K562 (cell line): ENCODE data around the gene ACOX2. TPM values are rescaled to one million over a fixed set of nuclear protein-coding genes. Genes with fewer than 3 reads are reported as not detected.

ENCODE experiments used
- ATAC-seq: fragments of 200-7000 bp; cut with Tn5 transposase; 3 replicates; pipeline ENCODE4 v1.9.1; 2020; ENCODE audit warnings: moderate library complexity
- BruUV-seq: library from RNA; stranded (reverse); fragments of 400-500 nt; replicated peaks from 2 replicates; lab custom pipeline; 2021; lab: Mats Ljungman, UMichigan
- CTCF ChIA-PET: fragments of 300-600 bp; formaldehyde crosslinking; extraction: SDS; loops from one replicate; lab custom pipeline; 2021; ENCODE audit warnings: low intra/inter-chr PET ratio; lab: Yijun Ruan, JAX
- POLR2A ChIA-PET: fragments of 300-600, 350-650 bp; sonication (Branson Sonifier 250); formaldehyde crosslinking; extraction: SDS; loops from one replicate; lab custom pipeline; 2021; ENCODE audit warnings: antibody characterized with exemption, inconsistent platforms; lab: Yijun Ruan, JAX
- DNase-seq, 4 experiments: peaks; one replicate each; pipeline versions ENCODE4 v3.0.0 to v3.0.0-alpha.2; 2011 to 2018; ENCODE audit warnings: low spot score in 3 of 4, mixed read lengths in 3 of 4; ENCODE audit errors: extremely low read depth in 1 of 4
- FAIRE-seq: peaks from 2 replicates; lab custom pipeline; 2011; peaks lifted over from hg19 to GRCh38; lab: Jason Lieb, UNC
- H2AFZ ChIP-seq: 2 replicates; pipeline ENCODE4 v1.6.0; 2011; ENCODE audit warnings: low read depth, low read length, control low read depth, inconsistent platforms
- H3K27ac ChIP-seq: fragments of 200-600 bp; 3 replicates; pipeline ENCODE4 v1.8.0; 2011; ENCODE audit warnings: low read depth, mild to moderate bottlenecking, control low read depth, inconsistent platforms, low read length, moderate library complexity, mixed read lengths; ENCODE audit errors: extremely low read depth
- H3K27me3 ChIP-seq, 2 experiments: fragments of 300-600 bp in 1 of 2; 2 replicates in 1 of 2; 3 replicates in 1 of 2; pipeline versions ENCODE4 v1.6.0 to v1.8.0; 2011; ENCODE audit warnings: inconsistent platforms in 2 of 2, low read length in 2 of 2, mild to moderate bottlenecking in 1 of 2, mixed read lengths in 1 of 2, moderate library complexity in 1 of 2; ENCODE audit not compliant: control insufficient read depth in 2 of 2, insufficient read depth in 2 of 2
- H3K36me3 ChIP-seq: fragments of 300-600 bp; 3 replicates; pipeline ENCODE4 v1.8.0; 2011; ENCODE audit warnings: mild to moderate bottlenecking, low read length, inconsistent platforms; ENCODE audit not compliant: control insufficient read depth, insufficient read depth
- H3K4me1 ChIP-seq, 2 experiments: fragments of 200-600 bp in 1 of 2; replicated peaks in 1 of 2; 2 replicates in 1 of 2; 3 replicates in 1 of 2; pipeline versions ENCODE4 v1.5.1 to v1.8.0; 2011; ENCODE audit warnings: inconsistent platforms in 2 of 2, low read length in 2 of 2, mild to moderate bottlenecking in 1 of 2, mixed read lengths in 1 of 2, moderate library complexity in 1 of 2; ENCODE audit not compliant: control insufficient read depth in 2 of 2, insufficient read depth in 2 of 2
- H3K4me2 ChIP-seq: 2 replicates; pipeline ENCODE4 v1.6.1; 2011; ENCODE audit warnings: low read length, control low read depth, inconsistent platforms, mixed read lengths; ENCODE audit not compliant: insufficient read depth
- H3K4me3 ChIP-seq: fragments of 200-600 bp; sonication (generic), shearing (Covaris generic); 2 replicates; pipeline ENCODE4 v1.5.1; 2016; ENCODE audit warnings: control low read depth, inconsistent platforms
- H3K79me2 ChIP-seq: fragments of 200-600 bp; 3 replicates; pipeline ENCODE4 v1.8.0; 2011; ENCODE audit warnings: low read length, inconsistent platforms; ENCODE audit not compliant: control insufficient read depth, insufficient read depth
- H3K9ac ChIP-seq, 2 experiments: 2 replicates each; pipeline versions ENCODE4 v1.6.0 to v1.6.1; 2011; ENCODE audit warnings: low read depth in 2 of 2, low read length in 2 of 2, control low read depth in 1 of 2, inconsistent platforms in 1 of 2, mild to moderate bottlenecking in 1 of 2, mixed read lengths in 1 of 2; ENCODE audit not compliant: insufficient read depth in 1 of 2
- H3K9me1 ChIP-seq: one replicate; pipeline ENCODE4 v1.6.0; 2011; ENCODE audit warnings: inconsistent platforms, mild to moderate bottlenecking, low read length, moderate library complexity; ENCODE audit not compliant: control insufficient read depth, insufficient read depth
- H3K9me3 ChIP-seq: replicated peaks from 2 replicates; pipeline ENCODE4 v1.5.1; 2011; ENCODE audit warnings: low read depth, low read length, inconsistent platforms; ENCODE audit not compliant: control insufficient read depth, insufficient read depth
- H4K20me1 ChIP-seq: replicated peaks from 2 replicates; pipeline ENCODE4 v1.6.1; 2011; ENCODE audit warnings: low read length, inconsistent platforms, mixed read lengths; ENCODE audit not compliant: control insufficient read depth, insufficient read depth
- CREB3L1 ChIP-seq: fragments of 450-650 bp; IDR thresholded peaks from 2 replicates; pipeline ENCODE4 v1.6.1; 2014; ENCODE audit warnings: low read depth, mild to moderate bottlenecking, moderate library complexity, borderline replicate concordance
- CXXC5 ChIP-seq: fragments of 250-450 bp; sonication (Bioruptor Pico); IDR thresholded peaks from 2 replicates; pipeline ENCODE4 v1.8.0; 2022; ENCODE audit warnings: inconsistent platforms, mild to moderate bottlenecking, moderate library complexity
- ETV6 ChIP-seq, 3 experiments: fragments of 150-350 bp in 1 of 3; sonication (generic) in 1 of 3; formaldehyde crosslinking in 1 of 3; IDR thresholded peaks; 2 replicates each; pipeline versions ENCODE4 v1.6.1 to v1.8.0; 2014 to 2022; ENCODE audit warnings: borderline replicate concordance in 2 of 3, low read depth in 2 of 3, antibody characterized with exemption in 1 of 3, low read length in 1 of 3, mild to moderate bottlenecking in 1 of 3, missing genetic modification reagents in 1 of 3
- LEF1 ChIP-seq: fragments of 450-650 bp; IDR thresholded peaks from 2 replicates; pipeline ENCODE4 v1.6.1; 2016; ENCODE audit warnings: mild to moderate bottlenecking
- NCOA6 ChIP-seq: fragments of 450-650 bp; IDR thresholded peaks from 2 replicates; pipeline ENCODE4 v1.6.1; 2017; ENCODE audit warnings: mild to moderate bottlenecking
- NFXL1 ChIP-seq: fragments of 450-650 bp; formaldehyde crosslinking; IDR thresholded peaks from 2 replicates; pipeline ENCODE4 v1.4.0; 2021; ENCODE audit warnings: mild to moderate bottlenecking
- RBFOX2 ChIP-seq: fragments of 200-400 bp; formaldehyde crosslinking; IDR thresholded peaks from 2 replicates; pipeline ENCODE4 v1.6.1; 2017; ENCODE audit warnings: low read depth, mild to moderate bottlenecking, low read length, moderate library complexity
- ZFX ChIP-seq: sonication (generic); formaldehyde crosslinking; IDR thresholded peaks from 2 replicates; pipeline ENCODE4 v1.8.0; 2022; ENCODE audit warnings: mild to moderate bottlenecking, missing genetic modification reagents, moderate library complexity
- ZNF436 ChIP-seq: fragments of 250-450, 450-650 bp; sonication (Bioruptor Pico); formaldehyde crosslinking; IDR thresholded peaks from 2 replicates; pipeline ENCODE4 v1.7.0; 2020; ENCODE audit warnings: mild to moderate bottlenecking
- ZNF766 ChIP-seq: fragments of 200-800 bp; sonication (Bioruptor generic); conservative IDR thresholded peaks from 2 replicates; pipeline ENCODE4 v1.6.1; 2016; ENCODE audit warnings: missing genetic modification characterization, missing compliant biosample characterization
- WGBS: fragments of 100-300 bp; shearing (Covaris generic); methylation state at CpG from one replicate; pipeline ENCODE4 v1.1.6; 2016; ENCODE audit warnings: low coverage, mixed read lengths; ENCODE audit not compliant: insufficient coverage; ENCODE audit errors: missing lambda C conversion rate; 5-methylcytosine and 5-hydroxymethylcytosine counted together
- in situ Hi-C: fragments of 300-500 bp; cut with MboI; formaldehyde crosslinking; loops from 4 replicates; pipeline ENCODE4 v1.15.0; 2018; ENCODE audit warnings: inconsistent platforms, mixed read lengths
- intact Hi-C: fragments of 100-400 bp; cut with micrococcal nuclease; formaldehyde crosslinking; loops from 2 replicates; pipeline ENCODE4 v1.14.2; 2022
- polyA plus RNA-seq, 8 experiments: library from polyadenylated mRNA; depleted of rRNA in 4 of 8; stranded (reverse) in 5 of 8; unstranded in 3 of 8; fragments of >200 nt; fragmentation: Nextera tagmentation in 2 of 8; fragmentation: Illumina TruSeq in 1 of 8; extraction: Ambion mirVana in 2 of 8; extraction: Trizol in 1 of 8; gene quantifications; 2 replicates each; pipeline versions ENCODE4 v1.2.1 to v1.2.3, GENCODE V29; 2011 to 2014; ENCODE audit warnings: inconsistent platforms in 1 of 8, missing spikeins in 1 of 8
- total RNA-seq, 7 experiments: library from RNA; depleted of rRNA in 6 of 7; stranded (reverse); fragments of >200 nt in 6 of 7; fragmentation: Illumina TruSeq in 2 of 7; extraction: Trizol in 2 of 7; gene quantifications; 2 replicates each; pipeline versions ENCODE4 v1.2.1 to v1.2.3, GENCODE V29; 2011 to 2021; ENCODE audit warnings: low replicate concordance in 1 of 7
- TF ChIP-seq, protein P1 (sequence below): fragments of 450-650 bp; formaldehyde crosslinking; IDR thresholded peaks from 2 replicates; pipeline ENCODE4 v1.4.0; 2020; ENCODE audit warnings: mild to moderate bottlenecking
- TF ChIP-seq, protein P2 (sequence below), 3 experiments: IDR thresholded peaks in 2 of 3; conservative IDR thresholded peaks in 1 of 3; 2 replicates each; pipeline ENCODE4 v1.5.1; 2011 to 2012; ENCODE audit warnings: low read length in 3 of 3, mild to moderate bottlenecking in 3 of 3, control low read depth in 2 of 3, improper control_type of control experiment in 1 of 3, inconsistent platforms in 1 of 3, low read depth in 1 of 3, mixed read lengths in 1 of 3, moderate library complexity in 1 of 3; ENCODE audit not compliant: insufficient read depth in 2 of 3
- TF ChIP-seq, protein P3 (sequence below): fragments of 450-650 bp; IDR thresholded peaks from 2 replicates; pipeline ENCODE4 v1.6.1; 2018; ENCODE audit warnings: mild to moderate bottlenecking, low read depth; ENCODE audit not compliant: partially characterized antibody

The ACOX2 gene
- total and polyA plus RNA-seq, 9 of the 15 experiments (the other 6 are each of a cell fraction or from before 2014, with no cell fraction given), result 0.15 TPM; not detected in 8

- TF ChIP-seq, protein P1, sequence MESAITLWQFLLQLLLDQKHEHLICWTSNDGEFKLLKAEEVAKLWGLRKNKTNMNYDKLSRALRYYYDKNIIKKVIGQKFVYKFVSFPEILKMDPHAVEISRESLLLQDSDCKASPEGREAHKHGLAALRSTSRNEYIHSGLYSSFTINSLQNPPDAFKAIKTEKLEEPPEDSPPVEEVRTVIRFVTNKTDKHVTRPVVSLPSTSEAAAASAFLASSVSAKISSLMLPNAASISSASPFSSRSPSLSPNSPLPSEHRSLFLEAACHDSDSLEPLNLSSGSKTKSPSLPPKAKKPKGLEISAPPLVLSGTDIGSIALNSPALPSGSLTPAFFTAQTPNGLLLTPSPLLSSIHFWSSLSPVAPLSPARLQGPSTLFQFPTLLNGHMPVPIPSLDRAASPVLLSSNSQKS, result no peak
- TF ChIP-seq NFXL1 (CRISPR knock-in tag), result no peak
Measured at GRCh38 chr3:58497097-58497496, 39.9 kb downstream of the ACOX2 start (continued).

DNA sequence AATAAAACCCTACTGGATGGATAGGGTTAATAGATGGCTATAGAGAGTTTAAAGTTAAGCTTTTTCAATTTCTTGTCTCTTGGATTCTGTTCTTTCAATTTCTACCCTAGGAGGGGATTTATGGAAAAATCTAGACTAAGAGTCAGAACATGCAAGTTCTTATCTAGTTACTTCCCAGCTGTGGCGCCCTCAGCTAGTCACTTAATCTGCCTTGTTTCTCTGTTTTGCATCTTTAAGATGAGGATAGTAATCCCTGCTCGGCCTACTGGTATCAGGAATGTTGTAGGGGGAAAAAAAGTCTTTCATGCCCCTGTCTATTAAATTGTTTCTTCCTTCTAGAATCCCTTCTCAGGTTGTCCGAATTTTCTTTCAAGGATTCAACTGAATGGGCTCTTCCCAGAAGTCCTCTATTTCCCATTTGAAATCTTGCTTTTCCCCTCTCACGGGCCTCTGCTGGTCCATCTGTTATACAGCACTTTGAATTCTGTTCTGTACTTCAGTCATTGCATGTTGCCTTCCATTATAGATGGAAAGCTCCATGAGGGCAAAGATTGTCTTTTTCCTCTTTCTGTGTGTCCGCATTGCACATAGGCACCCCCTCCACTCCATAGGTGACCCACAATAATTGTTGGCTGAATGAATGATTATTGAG, 40.7 kb downstream of the ACOX2 start:
- H3K4me3 ChIP-seq, result no peak overlapping the region
- DNase-seq (no peak), FAIRE-seq (no peak), ATAC-seq (no peak)
- H3K27me3 ChIP-seq, result no peaks in the 10 kb centered on the region
- intact Hi-C loops (no loop called here), in situ Hi-C loops (no loop called here)
- H3K79me2 ChIP-seq, result peaks cover 17% of the 10 kb centered on the region; the same call in 2 of the 3 replicates
- H3K27ac ChIP-seq, result no peak overlapping the region
- BruUV-seq, result no TSS peak
- POLR2A ChIA-PET, result interaction anchor here (0.9 kb wide), 1 partner anchor 21 kb away, joined by 3 read pairs; no protein-coding TSS in a partner anchor
- no peaks in the 10 kb centered on the region for H4K20me1 ChIP-seq
- no peak overlapping the region for H3K4me2 ChIP-seq
- H3K36me3 ChIP-seq, result no peaks in the 10 kb centered on the region
- H2AFZ ChIP-seq, result no peak overlapping the region
- H3K4me1 ChIP-seq, result peaks cover 6 to 12% of the 10 kb centered on the region in 2 experiments; a peak in 3 of 5 replicates
- no peaks in the 10 kb centered on the region for H3K9me1 ChIP-seq
- no peaks in the 10 kb centered on the region for H3K9me3 ChIP-seq
- H3K9ac ChIP-seq, result no peak overlapping the region
- CTCF ChIA-PET, result no interaction called here
- 61% methylated on average over 5 of the region's 5 CpGs for WGBS
- TF ChIP-seq CREB3L1 (no peak), NCOA6 (no peak), ETV6 (IDR thresholded peaks at IDR 0.05; ENCODE audit: borderline replicate concordance in 1 of 2, low read depth in 2 of 2, low read length in 1 of 2) (no peak), ETV6 (CRISPR knock-in tag; IDR thresholded peaks at IDR 0.05; ENCODE audit: borderline replicate concordance) (no peak), LEF1 (no peak), RBFOX2 (no peak), ZFX (no peak), ZNF766 (no peak), CXXC5 (CRISPR knock-in tag) (no peak), ZNF436 (CRISPR knock-in tag) (no peak)
- TF ChIP-seq, protein P2, sequence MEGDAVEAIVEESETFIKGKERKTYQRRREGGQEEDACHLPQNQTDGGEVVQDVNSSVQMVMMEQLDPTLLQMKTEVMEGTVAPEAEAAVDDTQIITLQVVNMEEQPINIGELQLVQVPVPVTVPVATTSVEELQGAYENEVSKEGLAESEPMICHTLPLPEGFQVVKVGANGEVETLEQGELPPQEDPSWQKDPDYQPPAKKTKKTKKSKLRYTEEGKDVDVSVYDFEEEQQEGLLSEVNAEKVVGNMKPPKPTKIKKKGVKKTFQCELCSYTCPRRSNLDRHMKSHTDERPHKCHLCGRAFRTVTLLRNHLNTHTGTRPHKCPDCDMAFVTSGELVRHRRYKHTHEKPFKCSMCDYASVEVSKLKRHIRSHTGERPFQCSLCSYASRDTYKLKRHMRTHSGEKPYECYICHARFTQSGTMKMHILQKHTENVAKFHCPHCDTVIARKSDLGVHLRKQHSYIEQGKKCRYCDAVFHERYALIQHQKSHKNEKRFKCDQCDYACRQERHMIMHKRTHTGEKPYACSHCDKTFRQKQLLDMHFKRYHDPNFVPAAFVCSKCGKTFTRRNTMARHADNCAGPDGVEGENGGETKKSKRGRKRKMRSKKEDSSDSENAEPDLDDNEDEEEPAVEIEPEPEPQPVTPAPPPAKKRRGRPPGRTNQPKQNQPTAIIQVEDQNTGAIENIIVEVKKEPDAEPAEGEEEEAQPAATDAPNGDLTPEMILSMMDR (IDR thresholded peaks at IDR 0.05 in 2 of 3, conservative IDR thresholded peaks at IDR 0.05 in 1 of 3; ENCODE audit: insufficient read depth in 2 of 3, low read depth in 1 of 3, low read length in 3 of 3), result no peak
- TF ChIP-seq, protein P3, sequence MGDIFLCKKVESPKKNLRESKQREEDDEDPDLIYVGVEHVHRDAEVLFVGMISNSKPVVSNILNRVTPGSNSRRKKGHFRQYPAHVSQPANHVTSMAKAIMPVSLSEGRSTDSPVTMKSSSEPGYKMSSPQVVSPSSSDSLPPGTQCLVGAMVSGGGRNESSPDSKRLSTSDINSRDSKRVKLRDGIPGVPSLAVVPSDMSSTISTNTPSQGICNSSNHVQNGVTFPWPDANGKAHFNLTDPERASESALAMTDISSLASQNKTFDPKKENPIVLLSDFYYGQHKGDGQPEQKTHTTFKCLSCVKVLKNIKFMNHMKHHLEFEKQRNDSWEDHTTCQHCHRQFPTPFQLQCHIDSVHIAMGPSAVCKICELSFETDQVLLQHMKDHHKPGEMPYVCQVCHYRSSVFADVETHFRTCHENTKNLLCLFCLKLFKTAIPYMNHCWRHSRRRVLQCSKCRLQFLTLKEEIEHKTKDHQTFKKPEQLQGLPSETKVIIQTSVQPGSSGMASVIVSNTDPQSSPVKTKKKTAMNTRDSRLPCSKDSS, result no peak
